Progenitor cell of endocrine pancreas (in vitro differentiated cells): ENCODE measurements around the gene DBT. TPM values are rescaled to one million over a fixed set of nuclear protein-coding genes. Genes with fewer than 3 reads are reported as not detected.

ENCODE experiments used
- DNase-seq: peaks from one replicate; pipeline ENCODE4 v3.0.0; 2021; ENCODE audit warnings: low spot score; ENCODE audit not compliant: unreplicated experiment
- H3K27ac Mint-ChIP-seq: 2 replicates; pipeline ENCODE4 v1.8.0; 2021; ENCODE audit warnings: mild to moderate bottlenecking, moderate library complexity, mixed read lengths
- H3K27me3 Mint-ChIP-seq: 2 replicates; pipeline ENCODE4 v1.8.0; 2021; ENCODE audit warnings: mixed read lengths
- H3K36me3 Mint-ChIP-seq: 2 replicates; pipeline ENCODE4 v1.8.0; 2022; ENCODE audit warnings: mixed read lengths; ENCODE audit not compliant: insufficient read depth
- H3K4me1 Mint-ChIP-seq: 2 replicates; pipeline ENCODE4 v1.8.0; 2021; ENCODE audit warnings: low read depth, mixed read lengths
- H3K4me3 Mint-ChIP-seq: 2 replicates; pipeline ENCODE4 v1.8.0; 2021; ENCODE audit warnings: low read depth, mild to moderate bottlenecking, moderate library complexity, mixed read lengths
- H3K9me3 Mint-ChIP-seq: 2 replicates; pipeline ENCODE4 v1.8.0; 2021; ENCODE audit warnings: low read depth, mixed read lengths
- microRNA-seq: library from miRNA; unstranded; fragments of <30 nt; microRNA quantifications from one replicate; pipeline ENCODE4 v1.1.0, GENCODE V29; 2020; ENCODE audit warnings: borderline number of aligned reads; ENCODE audit not compliant: unreplicated experiment
- total RNA-seq: library from RNA; stranded (reverse); gene quantifications from 2 replicates; pipeline ENCODE4 v1.2.1, GENCODE V29; 2021
- TF ChIP-seq, protein P1 (sequence below): fragments of 200-600 bp; sonication (generic); IDR thresholded peaks from one replicate; pipeline ENCODE4 v1.5.0; 2021; ENCODE audit warnings: antibody characterized with exemption, mild to moderate bottlenecking; ENCODE audit not compliant: unreplicated experiment

Gene DBT
- total RNA-seq, 1 donor from 2014 or later: 20.4 TPM

DNA sequence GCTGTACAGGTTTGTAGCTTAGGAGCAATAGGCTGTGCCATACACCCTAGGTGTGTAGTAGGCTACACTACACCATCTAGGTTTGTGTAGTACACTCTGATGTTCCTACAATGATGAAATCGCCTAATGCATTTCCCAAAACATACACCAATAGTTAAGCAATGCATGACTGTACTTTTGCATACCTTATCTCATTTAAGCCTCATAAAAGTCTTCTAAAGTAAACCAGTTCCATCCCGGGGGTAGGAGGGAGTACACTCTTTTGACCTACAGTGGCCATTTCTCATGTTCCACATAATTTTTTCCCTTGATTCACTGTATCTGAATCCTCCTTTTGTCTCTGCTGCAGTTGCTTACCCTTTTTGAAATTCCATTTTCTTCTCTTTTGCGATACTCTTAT, 104.5 kb downstream of the DBT start:
- Mint-ChIP-seq H3K4me1 (no peaks in the 10 kb centered on the region), H3K27ac (no peak overlapping the region), H3K4me3 (no peak overlapping the region), H3K36me3 (peaks cover 24% of the 10 kb centered on the region), H3K9me3 (no peaks in the 10 kb centered on the region), H3K27me3 (no peaks in the 10 kb centered on the region)
- DNase-seq: no peak
- TF ChIP-seq, protein P1, sequence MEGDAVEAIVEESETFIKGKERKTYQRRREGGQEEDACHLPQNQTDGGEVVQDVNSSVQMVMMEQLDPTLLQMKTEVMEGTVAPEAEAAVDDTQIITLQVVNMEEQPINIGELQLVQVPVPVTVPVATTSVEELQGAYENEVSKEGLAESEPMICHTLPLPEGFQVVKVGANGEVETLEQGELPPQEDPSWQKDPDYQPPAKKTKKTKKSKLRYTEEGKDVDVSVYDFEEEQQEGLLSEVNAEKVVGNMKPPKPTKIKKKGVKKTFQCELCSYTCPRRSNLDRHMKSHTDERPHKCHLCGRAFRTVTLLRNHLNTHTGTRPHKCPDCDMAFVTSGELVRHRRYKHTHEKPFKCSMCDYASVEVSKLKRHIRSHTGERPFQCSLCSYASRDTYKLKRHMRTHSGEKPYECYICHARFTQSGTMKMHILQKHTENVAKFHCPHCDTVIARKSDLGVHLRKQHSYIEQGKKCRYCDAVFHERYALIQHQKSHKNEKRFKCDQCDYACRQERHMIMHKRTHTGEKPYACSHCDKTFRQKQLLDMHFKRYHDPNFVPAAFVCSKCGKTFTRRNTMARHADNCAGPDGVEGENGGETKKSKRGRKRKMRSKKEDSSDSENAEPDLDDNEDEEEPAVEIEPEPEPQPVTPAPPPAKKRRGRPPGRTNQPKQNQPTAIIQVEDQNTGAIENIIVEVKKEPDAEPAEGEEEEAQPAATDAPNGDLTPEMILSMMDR: no peak

GRCh38 chr1:100142343-100142742, 107.3 kb downstream of the DBT start:
- DNase-seq: no peak
- no peak overlapping the region for H3K4me3 Mint-ChIP-seq
- H3K27me3 Mint-ChIP-seq: no peaks in the 10 kb centered on the region
- no peaks in the 10 kb centered on the region for H3K9me3 Mint-ChIP-seq
- no peaks in the 10 kb centered on the region for H3K4me1 Mint-ChIP-seq
- no peak overlapping the region for H3K27ac Mint-ChIP-seq
- peaks cover 29% of the 10 kb centered on the region for H3K36me3 Mint-ChIP-seq
- TF ChIP-seq, protein P1: no peak

- H3K4me3 Mint-ChIP-seq: no peak overlapping the region
- DNase-seq: no peak
- no peaks in the 10 kb centered on the region for H3K27me3 Mint-ChIP-seq
- no peak overlapping the region for H3K27ac Mint-ChIP-seq
- H3K36me3 Mint-ChIP-seq: peaks cover 27% of the 10 kb centered on the region
- TF ChIP-seq, protein P1: no peak
- H3K9me3 Mint-ChIP-seq: no peaks in the 10 kb centered on the region
- H3K4me1 Mint-ChIP-seq: no peaks in the 10 kb centered on the region
Measured at GRCh38 chr1:100141192-100141591, 108.4 kb downstream of the DBT start.

DNA sequence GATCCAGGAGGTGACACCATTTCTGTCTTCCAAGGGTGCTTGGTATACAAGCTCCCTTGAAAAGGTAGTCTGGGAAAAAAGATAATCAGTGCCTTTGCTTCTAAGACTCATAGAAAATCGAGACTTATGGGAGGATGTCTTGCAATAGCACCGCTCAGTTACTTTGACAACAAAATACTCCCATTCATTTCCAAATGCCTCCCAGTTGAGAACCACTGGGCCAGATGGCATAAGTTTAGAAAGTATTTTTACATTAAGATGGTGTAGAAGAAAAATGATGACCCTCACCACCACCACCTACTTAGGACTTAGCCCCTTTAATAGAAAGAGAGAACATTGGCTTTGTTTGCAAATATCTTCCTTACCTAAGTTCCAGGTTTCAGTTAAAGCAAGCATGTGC, 112.0 kb downstream of the DBT start:
- H3K27ac Mint-ChIP-seq: no peak overlapping the region
- peaks cover 6% of the 10 kb centered on the region for H3K4me1 Mint-ChIP-seq
- H3K9me3 Mint-ChIP-seq: no peaks in the 10 kb centered on the region
- DNase-seq: no peak
- H3K27me3 Mint-ChIP-seq: no peaks in the 10 kb centered on the region
- peaks cover 16% of the 10 kb centered on the region for H3K36me3 Mint-ChIP-seq
- no peak overlapping the region for H3K4me3 Mint-ChIP-seq
- TF ChIP-seq, protein P1: no peak

Small RNAs within 50 kb of the gene (microRNA-seq; reads per million reads assigned to microRNA genes)
- not detected for gene MIR553

Other genes starting within 250 kb of the DBT start
- gene SASS6, start 116.9 kb downstream of the DBT start, total RNA-seq: 11.1 and 11.5 TPM in 2 replicates
- gene TRMT13, start 116.7 kb downstream of the DBT start, total RNA-seq: 23.9 and 26.2 TPM in 2 replicates
- 1.1 and 1.8 TPM in 2 replicates for gene LRRC39, start 71.6 kb downstream of the DBT start, total RNA-seq
- gene RTCA, start 16.4 kb upstream of the DBT start, total RNA-seq: 39.3 and 41.3 TPM in 2 replicates
- 22.5 and 23.3 TPM in 2 replicates for gene CDC14A, start 102.7 kb upstream of the DBT start, total RNA-seq